NCI-H226 (cell line): ENCODE results near the gene SEMA3E.
"Not testable (repeated sequence)": the region's sequence is repeated elsewhere in the genome, so short reads cannot be mapped to it uniquely, and the experiment has no call there.

Source experiments
- DNase-seq: peaks from one replicate; pipeline ENCODE4 v3.0.0-alpha.2; 2015

Gene SEMA3E

GRCh38 chr7:83648464-83649241 lies at the start of gene SEMA3E:
TSS of gene SEMA3E (minus strand) at chr7:83649139.
- no peak for DNase-seq

- DNase-seq = no peak
Measured at GRCh38 chr7:83697804-83698530, 49.0 kb upstream of the SEMA3E start.

- DNase-seq = no peak
Measured at GRCh38 chr7:83696101-83696500, 47.2 kb upstream of the SEMA3E start.

GRCh38 chr7:83695128-83695960 lies 46.4 kb upstream of the SEMA3E start:
- no peak for DNase-seq

- DNase-seq = no peak
Measured at GRCh38 chr7:83693256-83693655, 44.3 kb upstream of the SEMA3E start.

- no peak for DNase-seq
Measured at GRCh38 chr7:83691095-83691494, 42.2 kb upstream of the SEMA3E start.

GRCh38 chr7:83689855-83690254 lies 40.9 kb upstream of the SEMA3E start:
- no peak for DNase-seq

GRCh38 chr7:83686416-83686815 lies 37.5 kb upstream of the SEMA3E start:
- DNase-seq = no peak

GRCh38 chr7:83684928-83685327 lies 36.0 kb upstream of the SEMA3E start:
- peak; percentile 32 for DNase-seq

- DNase-seq = no peak
Measured at GRCh38 chr7:83681200-83681778, 32.4 kb upstream of the SEMA3E start.

- peak; percentile 89 for DNase-seq
Measured at GRCh38 chr7:83677180-83677866, 28.4 kb upstream of the SEMA3E start.

- not testable (repeated sequence) for DNase-seq
Measured at GRCh38 chr7:83673291-83673690, 24.4 kb upstream of the SEMA3E start.

GRCh38 chr7:83672157-83672556 lies 23.2 kb upstream of the SEMA3E start:
- DNase-seq = no peak

- no peak for DNase-seq
Measured at GRCh38 chr7:83663131-83663530, 14.2 kb upstream of the SEMA3E start.

- no peak for DNase-seq
Measured at GRCh38 chr7:83658126-83658525, 9.2 kb upstream of the SEMA3E start.

- peak; percentile 12 for DNase-seq
Measured at GRCh38 chr7:83655951-83656556, 7.1 kb upstream of the SEMA3E start.

GRCh38 chr7:83652481-83652880 lies 3.5 kb upstream of the SEMA3E start:
- no peak for DNase-seq

- DNase-seq = no peak
Measured at GRCh38 chr7:83649701-83650100, 762 bp upstream of the SEMA3E start.

- no peak for DNase-seq
Measured at GRCh38 chr7:83646027-83646426, 2.9 kb downstream of the SEMA3E start.

GRCh38 chr7:83643739-83644138 lies 5.2 kb downstream of the SEMA3E start:
- no peak for DNase-seq

GRCh38 chr7:83643012-83643411 lies 5.9 kb downstream of the SEMA3E start:
- no peak for DNase-seq
